ENCODE results near the gene OR52M1. TPM values are rescaled to one million over a fixed set of nuclear protein-coding genes. Genes with fewer than 3 reads are reported as not detected.

Gene OR52M1
- total RNA-seq, 1 donor from 2014 or later, result not detected

- no peak overlapping the region for H3K27ac ChIP-seq
- intact Hi-C loops (cut with DNase I), result no loop called here
Observed at GRCh38 chr11:4547416-4547815, 2.4 kb downstream of the OR52M1 start.

DNA sequence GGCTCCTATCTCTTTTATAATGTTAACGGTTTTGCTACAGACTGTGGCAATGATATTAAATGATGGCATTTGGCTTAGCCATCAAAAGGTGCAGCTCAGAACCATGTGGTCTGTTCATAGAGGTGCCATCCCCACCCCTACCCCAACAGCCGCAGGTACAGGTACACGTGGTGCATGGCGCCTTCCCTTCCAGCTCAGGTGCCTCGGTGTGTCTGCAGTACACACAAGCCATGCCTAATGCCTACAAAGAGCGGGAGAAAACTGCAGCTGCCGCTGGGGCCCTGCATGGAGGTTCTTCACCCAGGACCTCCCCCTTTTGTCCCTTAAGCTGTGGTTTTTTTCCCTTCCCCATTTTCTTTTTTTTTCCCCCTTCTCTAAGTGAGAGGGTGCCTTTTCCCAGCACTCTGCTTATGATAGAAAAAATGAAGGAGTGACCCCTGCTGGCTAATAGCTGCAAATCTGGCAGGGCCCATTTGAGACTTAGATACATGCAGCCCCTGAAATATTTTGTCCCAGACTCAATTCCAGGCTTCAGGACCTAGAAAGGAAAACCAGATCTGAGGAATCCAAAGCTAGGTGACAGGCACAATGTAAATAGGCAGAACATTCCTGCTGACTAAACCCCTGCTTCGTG is 6.5 kb downstream of the OR52M1 start:
- Histone ChIP-seq H3K9me3 (no peaks in the 10 kb centered on the region), H3K27ac (no peak overlapping the region), H3K4me3 (no peak overlapping the region), H3K27me3 (no peaks in the 10 kb centered on the region), H3K36me3 (no peaks in the 10 kb centered on the region), H3K4me1 (no peaks in the 10 kb centered on the region)
- no peak for ATAC-seq
- TF ChIP-seq, protein P1, sequence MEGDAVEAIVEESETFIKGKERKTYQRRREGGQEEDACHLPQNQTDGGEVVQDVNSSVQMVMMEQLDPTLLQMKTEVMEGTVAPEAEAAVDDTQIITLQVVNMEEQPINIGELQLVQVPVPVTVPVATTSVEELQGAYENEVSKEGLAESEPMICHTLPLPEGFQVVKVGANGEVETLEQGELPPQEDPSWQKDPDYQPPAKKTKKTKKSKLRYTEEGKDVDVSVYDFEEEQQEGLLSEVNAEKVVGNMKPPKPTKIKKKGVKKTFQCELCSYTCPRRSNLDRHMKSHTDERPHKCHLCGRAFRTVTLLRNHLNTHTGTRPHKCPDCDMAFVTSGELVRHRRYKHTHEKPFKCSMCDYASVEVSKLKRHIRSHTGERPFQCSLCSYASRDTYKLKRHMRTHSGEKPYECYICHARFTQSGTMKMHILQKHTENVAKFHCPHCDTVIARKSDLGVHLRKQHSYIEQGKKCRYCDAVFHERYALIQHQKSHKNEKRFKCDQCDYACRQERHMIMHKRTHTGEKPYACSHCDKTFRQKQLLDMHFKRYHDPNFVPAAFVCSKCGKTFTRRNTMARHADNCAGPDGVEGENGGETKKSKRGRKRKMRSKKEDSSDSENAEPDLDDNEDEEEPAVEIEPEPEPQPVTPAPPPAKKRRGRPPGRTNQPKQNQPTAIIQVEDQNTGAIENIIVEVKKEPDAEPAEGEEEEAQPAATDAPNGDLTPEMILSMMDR (IDR thresholded peaks at IDR 0.05), result peak; percentile 13
- intact Hi-C loops (cut with DNase I), result no loop called here
- DNase-seq, result no peak

More at GRCh38 chr11:4547416-4547815, 2.4 kb downstream of the OR52M1 start:
- TF ChIP-seq, protein P1 (IDR thresholded peaks at IDR 0.05), result no peak
- no peaks in the 10 kb centered on the region for H3K4me1 ChIP-seq
- H3K27me3 ChIP-seq, result no peaks in the 10 kb centered on the region
- H3K36me3 ChIP-seq, result no peaks in the 10 kb centered on the region
- no peak overlapping the region for H3K4me3 ChIP-seq
- H3K9me3 ChIP-seq, result no peaks in the 10 kb centered on the region
- DNase-seq (no peak), ATAC-seq (no peak)

- ATAC-seq (no peak), DNase-seq (no peak)
- Histone ChIP-seq H3K36me3 (no peaks in the 10 kb centered on the region), H3K4me3 (no peak overlapping the region), H3K4me1 (peaks cover 5% of the 10 kb centered on the region), H3K9me3 (no peaks in the 10 kb centered on the region), H3K27me3 (no peaks in the 10 kb centered on the region), H3K27ac (no peak overlapping the region)
- intact Hi-C loops (cut with DNase I), result no loop called here
- TF ChIP-seq, protein P1 (IDR thresholded peaks at IDR 0.05), result no peak
Observed at GRCh38 chr11:4559527-4560440, 14.8 kb downstream of the OR52M1 start.

DNA sequence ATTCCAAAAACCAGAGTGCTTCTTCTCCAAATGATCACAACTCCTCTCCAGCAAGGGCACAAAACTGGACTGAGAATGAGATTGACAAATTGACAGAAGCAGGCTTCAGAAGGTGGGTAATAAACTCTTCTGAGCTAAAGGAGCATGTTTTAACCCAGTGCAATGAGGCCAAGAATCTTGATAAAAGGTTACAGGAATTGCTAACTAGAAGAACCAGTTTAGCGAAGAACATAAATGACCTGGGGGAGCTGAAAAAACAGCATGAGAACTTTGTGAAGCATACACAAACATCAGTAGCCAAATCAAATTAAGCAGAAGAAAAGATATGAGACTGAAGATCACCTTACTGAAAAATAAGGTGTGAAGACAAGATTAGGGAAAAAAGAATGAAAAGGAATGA is 15.5 kb downstream of the OR52M1 start:
- H3K27me3 ChIP-seq, result no peaks in the 10 kb centered on the region
- intact Hi-C loops (cut with DNase I), result no loop called here
- ATAC-seq, result no peak
- no peak overlapping the region for H3K4me3 ChIP-seq
- H3K36me3 ChIP-seq, result no peaks in the 10 kb centered on the region
- TF ChIP-seq, protein P1 (IDR thresholded peaks at IDR 0.05), result no peak
- H3K4me1 ChIP-seq, result peaks cover 5% of the 10 kb centered on the region
- H3K9me3 ChIP-seq, result no peaks in the 10 kb centered on the region
- DNase-seq, result no peak
- no peak overlapping the region for H3K27ac ChIP-seq

- TF ChIP-seq, protein P1 (IDR thresholded peaks at IDR 0.05), result no peak
- Histone ChIP-seq H3K36me3 (no peaks in the 10 kb centered on the region), H3K27ac (no peak overlapping the region), H3K9me3 (no peaks in the 10 kb centered on the region), H3K4me1 (no peaks in the 10 kb centered on the region), H3K27me3 (no peaks in the 10 kb centered on the region), H3K4me3 (no peak overlapping the region)
- DNase-seq (no peak), ATAC-seq (no peak)
- intact Hi-C loops (cut with DNase I), result no loop called here
Observed at GRCh38 chr11:4565371-4565770, 20.4 kb downstream of the OR52M1 start.

All from upper lobe of right lung (tissue), 1 donor.